GM12872 (cell line): ENCODE measurements around the gene GSTT2B.
"Not testable (repeated sequence)": the region's sequence is repeated elsewhere in the genome, so short reads cannot be mapped to it uniquely, and the experiment has no call there.

ENCODE experiments used
- CTCF ChIP-seq: IDR thresholded peaks from 3 replicates; pipeline ENCODE4 v1.5.1; 2011; ENCODE audit warnings: low read depth, mild to moderate bottlenecking, low read length, moderate library complexity; ENCODE audit not compliant: insufficient read depth

GSTT2B gene

GRCh38 chr22:23984430-23984829 lies 23.4 kb upstream of the GSTT2B start:
- no peak for TF ChIP-seq CTCF

- not testable (repeated sequence) for TF ChIP-seq CTCF
Measured at GRCh38 chr22:23979557-23980240, 18.7 kb upstream of the GSTT2B start, which contains the start of gene GSTT2. TSS of gene GSTT2 (plus strand) at chr22:23980134.

- TF ChIP-seq CTCF = not testable (repeated sequence)
Measured at GRCh38 chr22:23974345-23974744, 13.3 kb upstream of the GSTT2B start, which contains the start of gene DDT. TSS of gene DDT (minus strand) at chr22:23974441. CDS start at chr22:23974414, 27 bp downstream.

GRCh38 chr22:23970816-23971486 lies 10.0 kb upstream of the GSTT2B start:
- no peak for TF ChIP-seq CTCF

- TF ChIP-seq CTCF = no peak
Measured at GRCh38 chr22:23970201-23970641, 9.2 kb upstream of the GSTT2B start.

GRCh38 chr22:23969071-23969470 lies 8.1 kb upstream of the GSTT2B start:
- TF ChIP-seq CTCF = no peak

- not testable (repeated sequence) for TF ChIP-seq CTCF
Measured at GRCh38 chr22:23966568-23966967, 5.6 kb upstream of the GSTT2B start, which contains the start of gene DDTL. TSS of gene DDTL (plus strand) at chr22:23966888. CDS start at chr22:23966915, 27 bp downstream.
